OCI-LY7 (cell line): ENCODE measurements around the gene IL1RAPL2.

ENCODE experiments used
- CTCF ChIP-seq: fragments of 200-600 bp; sonication (generic); conservative IDR thresholded peaks from 2 replicates; pipeline ENCODE4 v1.5.1; 2014; ENCODE audit warnings: mild to moderate bottlenecking, antibody characterized with exemption, low read length, moderate library complexity, mixed read lengths
- EZH2phosphoT487 ChIP-seq: fragments of 200-600 bp; sonication (generic); IDR thresholded peaks from 2 replicates; pipeline ENCODE4 v1.6.1; 2018; ENCODE audit warnings: low read depth, borderline replicate concordance, mild to moderate bottlenecking, mixed run types, antibody characterized with exemption, low read length, moderate library complexity, mixed read lengths

DNA sequence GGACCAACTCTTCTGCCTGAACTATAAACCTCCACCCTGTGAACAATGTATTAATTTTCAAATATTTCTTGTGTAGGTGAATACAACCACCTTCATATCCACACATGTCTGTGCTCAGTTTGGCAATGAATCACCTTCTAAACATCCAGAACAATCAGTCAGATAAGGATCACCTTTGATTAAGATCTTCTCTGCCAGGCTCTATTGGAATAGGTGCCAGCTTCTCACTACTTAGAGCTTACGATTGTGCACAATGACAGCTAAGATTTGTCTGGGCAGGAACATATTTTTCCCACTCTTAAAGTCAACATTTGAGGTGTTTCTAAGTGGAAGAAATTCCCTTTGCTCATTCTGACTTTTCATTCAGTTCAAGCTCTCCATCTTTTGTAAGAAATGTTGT lies 237.2 kb downstream of the IL1RAPL2 start:
- TF ChIP-seq CTCF (no peak), EZH2phosphoT487 (no peak)
